HG03039 (cell line): Measurements from ENCODE around the gene ACER3.
"Not testable (repeated sequence)": the region's sequence is repeated elsewhere in the genome, so short reads cannot be mapped to it uniquely, and the experiment has no call there.

Experiments
- ATAC-seq: cut with Tn5 transposase; IDR thresholded peaks from one replicate; pipeline ENCODE4 v1.9.1; 2021; ENCODE audit warnings: mild to moderate bottlenecking, moderate library complexity; ENCODE audit not compliant: unreplicated experiment

The ACER3 gene

DNA sequence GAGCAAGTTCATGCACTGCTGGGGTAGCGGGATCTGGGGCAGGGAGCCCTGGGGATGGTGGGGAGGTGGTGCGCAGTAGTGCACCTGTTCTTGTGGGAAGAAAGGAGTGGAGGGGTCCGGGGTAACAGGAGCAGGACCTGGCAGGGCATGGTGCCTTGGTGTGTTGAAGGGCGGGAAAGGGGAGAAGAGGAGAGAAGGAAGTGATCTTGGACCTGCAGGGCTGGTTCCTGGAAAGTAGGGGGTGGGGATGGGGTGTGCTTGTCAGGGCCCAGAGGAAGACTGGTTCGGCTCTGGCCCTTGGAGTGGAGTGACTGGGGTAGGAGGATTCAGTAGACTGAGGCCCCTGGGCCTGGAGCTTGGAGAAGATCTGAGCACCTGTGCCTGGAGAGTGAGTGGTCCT is 195.2 kb downstream of the ACER3 start:
- no peak for ATAC-seq

- ATAC-seq: no peak
Observed at GRCh38 chr11:77056814-77057402, 196.2 kb downstream of the ACER3 start.

GRCh38 chr11:77057938-77058474 is 197.3 kb downstream of the ACER3 start:
- ATAC-seq: no peak

DNA sequence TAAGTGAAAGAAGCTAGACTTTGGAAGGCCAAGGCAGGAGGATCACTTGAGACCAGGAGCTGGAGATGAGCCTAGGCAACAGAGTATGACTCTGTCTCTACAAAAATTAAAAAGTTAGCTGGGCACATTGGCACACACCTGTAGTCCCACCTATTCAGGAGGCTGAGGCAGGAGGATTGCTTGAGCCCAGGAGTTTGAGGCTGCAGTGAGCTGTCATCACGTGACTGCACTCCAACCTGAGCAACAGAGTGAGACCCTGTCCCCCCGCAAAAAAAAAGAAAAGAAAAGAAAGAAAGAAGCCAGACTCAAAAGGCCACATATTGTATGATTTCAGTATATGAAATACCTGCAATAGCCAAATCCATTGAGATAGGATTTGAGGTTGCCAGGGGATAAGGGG is 198.2 kb downstream of the ACER3 start:
- ATAC-seq: no peak

DNA sequence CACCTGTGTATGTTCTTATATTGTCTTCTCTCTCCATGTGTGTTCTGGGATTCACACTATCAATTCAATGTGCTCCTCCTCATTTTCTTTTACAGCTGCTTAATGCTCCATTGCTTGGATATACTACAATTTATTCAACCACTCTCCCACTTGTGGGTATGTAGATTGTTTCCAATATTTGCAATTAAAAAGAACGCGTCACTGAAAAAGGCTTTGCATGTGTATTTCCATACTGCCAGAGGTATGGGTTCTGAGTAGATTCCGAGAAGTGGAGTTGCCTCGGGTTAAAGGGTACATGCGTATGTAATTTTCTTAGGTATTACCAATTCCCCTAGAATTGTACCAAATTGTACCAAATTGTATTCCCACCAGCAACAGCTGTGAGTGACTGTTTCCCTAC is 199.1 kb downstream of the ACER3 start:
- ATAC-seq: no peak

DNA sequence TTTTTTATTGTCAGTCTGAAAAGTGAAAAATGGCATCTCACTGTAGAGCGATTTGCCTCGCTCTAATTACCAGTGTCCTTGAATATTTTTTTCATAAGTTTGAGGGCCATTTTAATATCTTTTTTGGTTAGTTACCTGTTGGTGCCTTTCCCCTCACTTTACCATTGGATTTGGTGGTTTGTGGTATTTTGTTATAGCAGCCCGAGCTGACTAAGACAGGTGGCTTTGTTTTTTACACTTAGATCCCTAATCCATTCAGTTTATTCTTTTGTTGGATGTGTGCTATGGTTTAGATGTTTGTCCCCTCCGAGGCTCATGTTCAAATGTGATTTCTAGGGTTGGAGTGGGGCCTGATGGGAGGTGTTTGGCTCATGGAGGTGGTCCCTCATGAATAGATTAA is 199.5 kb downstream of the ACER3 start:
- ATAC-seq: no peak

DNA sequence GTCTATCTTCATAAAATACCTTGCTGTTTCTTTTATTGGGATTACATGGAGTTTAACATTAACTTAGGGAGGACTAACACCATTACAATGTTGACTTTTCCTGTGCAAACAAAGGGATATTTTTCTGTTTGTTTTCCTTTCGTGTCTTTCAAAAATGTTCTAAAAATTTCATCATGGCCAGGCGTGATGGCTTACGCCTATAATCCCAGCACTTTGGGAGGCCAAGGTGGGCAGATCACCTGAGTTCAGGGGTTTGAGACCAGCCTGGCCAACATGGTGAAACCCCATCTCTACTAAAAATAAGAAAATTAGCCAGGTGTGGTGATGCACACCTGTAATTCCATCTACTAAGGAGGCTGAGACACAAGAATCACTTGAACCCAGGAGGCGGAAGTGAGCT is 200.5 kb downstream of the ACER3 start:
- not testable (repeated sequence) for ATAC-seq

DNA sequence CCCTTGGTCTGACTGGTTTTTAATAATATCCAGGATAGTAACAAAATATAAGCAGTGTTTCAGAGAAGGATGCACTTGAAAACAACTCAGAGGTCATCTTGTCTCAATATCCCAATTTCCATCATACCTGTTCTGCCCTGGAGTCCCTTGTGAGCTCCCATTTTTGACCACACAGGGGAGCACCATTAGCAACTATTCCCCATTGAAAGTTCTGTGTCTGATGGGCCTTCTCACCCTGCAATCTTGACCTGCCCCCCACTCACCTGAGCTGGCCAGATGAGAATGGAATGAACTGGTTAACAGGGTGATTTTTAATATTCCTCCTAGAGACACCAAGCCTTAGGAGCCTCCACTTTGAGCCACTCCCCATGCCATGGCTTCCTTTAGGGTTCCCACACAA is 202.2 kb downstream of the ACER3 start:
- ATAC-seq: no peak

- ATAC-seq: no peak
Observed at GRCh38 chr11:77063407-77063806, 202.7 kb downstream of the ACER3 start.

- ATAC-seq: no peak
Observed at GRCh38 chr11:77063861-77064260, 203.1 kb downstream of the ACER3 start.

DNA sequence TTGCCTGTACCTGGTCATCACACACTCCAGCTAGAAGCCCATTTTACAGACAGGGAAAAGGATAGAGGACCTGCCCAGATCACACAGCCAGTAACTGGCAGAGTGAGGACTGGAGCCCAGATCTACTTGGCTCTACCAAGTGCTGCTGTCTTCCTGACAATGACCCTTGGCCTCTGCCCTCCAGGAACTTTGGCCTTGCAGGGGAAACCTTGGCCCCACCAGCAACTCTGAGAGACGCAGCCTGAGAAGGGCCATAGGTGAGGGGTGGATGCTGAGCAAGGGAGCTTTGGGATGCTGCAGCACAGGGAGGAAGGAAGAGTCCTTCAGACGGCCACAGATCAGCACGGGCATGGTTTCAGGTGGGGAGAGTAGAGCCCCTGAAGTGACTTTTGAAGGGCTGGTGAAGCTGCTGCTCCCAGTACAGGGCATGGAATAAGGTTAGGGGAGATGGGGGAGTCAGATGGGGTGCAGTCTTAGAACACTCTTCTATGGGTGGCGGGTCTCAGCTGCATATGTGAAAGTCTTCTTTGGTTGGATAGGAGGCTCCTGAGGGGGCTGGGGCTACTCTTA is 204.0 kb downstream of the ACER3 start:
- no peak for ATAC-seq

DNA sequence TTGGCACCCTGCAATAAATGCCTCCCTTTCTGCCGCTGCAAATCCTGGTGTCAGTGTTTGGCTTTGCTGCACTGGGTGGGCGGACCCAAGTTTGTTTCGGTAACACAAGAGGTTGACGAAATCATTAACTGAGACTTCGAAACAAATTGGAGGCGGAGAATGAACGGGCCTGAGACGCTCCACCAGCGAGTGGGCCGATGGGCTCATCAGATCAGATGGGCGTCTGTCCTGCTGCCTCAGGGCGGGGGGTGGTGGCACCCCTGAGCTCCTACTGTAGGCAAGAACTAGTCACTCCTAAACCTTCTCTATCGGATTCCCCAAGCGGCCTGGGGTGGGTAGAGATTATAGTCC is 205.1 kb downstream of the ACER3 start:
- ATAC-seq: no peak

GRCh38 chr11:77066229-77067042 is 205.7 kb downstream of the ACER3 start, which contains the start of gene CAPN5:
Gene CAPN5 (plus strand): TSS chr11:77066971. CDS start chr11:77084887, 17,916 bp downstream.
- peak; percentile 86 for ATAC-seq

- ATAC-seq: no peak
Observed at GRCh38 chr11:77067861-77068443, 207.2 kb downstream of the ACER3 start.

DNA sequence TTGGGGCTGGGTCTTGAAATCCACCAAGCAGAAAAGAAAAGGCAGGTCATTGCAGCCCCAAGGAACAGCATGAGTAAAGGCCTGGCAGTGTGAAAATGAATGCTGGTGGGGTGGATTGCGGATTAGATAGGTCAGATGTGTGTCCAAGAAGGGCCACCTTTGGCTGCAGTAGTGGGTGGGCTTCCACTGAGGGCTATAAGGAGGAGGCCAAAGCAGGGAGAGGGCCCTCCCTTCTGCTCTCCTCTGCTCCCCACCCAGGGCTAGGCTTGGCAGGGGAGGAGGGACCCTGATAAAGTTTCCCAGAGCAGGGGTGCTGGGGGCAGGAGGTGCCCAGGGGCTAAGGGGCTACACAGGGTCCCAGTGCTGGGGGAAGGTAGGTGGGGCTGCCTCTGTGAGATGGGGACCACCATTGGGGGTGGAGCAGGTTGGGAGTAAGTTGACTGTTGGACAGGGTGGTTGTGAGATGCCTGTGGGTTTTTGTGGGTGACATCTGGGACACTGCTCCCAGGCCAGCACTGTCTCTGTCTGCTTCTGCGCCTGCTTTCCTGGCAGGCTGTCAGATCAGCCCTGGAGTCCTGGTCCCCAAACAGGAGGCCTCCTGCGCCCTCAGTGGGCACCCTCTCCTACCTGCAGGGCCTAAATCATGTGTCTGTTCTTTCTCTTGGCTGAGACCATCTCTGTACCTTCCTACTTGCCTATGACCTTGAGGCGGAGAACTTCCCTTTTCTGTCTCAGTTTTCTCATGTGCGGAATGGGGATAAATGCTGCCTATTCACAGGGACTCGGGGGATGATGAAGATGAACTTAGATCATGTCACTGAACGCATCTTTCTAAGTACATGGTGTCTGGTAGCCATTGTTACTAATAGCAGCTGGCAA is 208.0 kb downstream of the ACER3 start:
- ATAC-seq: no peak

DNA sequence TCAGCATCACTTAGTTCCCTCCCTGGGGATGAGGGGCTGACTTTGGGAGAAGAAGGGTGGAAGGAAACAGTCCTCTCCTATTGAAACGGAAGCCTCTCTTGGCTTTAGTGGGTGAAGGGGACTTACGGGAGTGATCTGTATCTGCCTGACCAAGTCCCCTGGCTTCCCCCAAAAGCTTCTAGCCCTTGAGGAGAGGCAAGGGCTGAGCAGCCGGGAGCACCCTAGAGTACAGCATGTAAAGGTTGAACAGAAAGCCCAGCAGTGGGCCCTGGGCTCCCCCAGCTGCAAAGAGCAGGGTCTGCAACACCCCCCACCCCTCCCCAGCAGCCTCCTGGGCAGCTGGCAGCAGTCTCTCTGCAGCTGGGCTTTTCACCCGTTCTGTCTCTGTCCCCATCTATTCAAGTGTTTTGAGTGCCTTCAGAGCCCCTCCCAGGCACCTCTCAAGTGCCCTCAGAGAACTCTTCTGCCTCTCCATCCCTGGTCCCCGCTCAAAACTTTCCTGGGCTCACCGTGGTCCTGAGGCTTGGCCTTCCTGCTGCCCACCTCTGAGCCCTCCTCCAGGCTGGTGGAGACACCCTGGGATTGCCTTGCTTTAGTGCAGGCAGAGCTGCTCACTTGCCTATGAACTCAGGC is 208.7 kb downstream of the ACER3 start:
- no peak for ATAC-seq

DNA sequence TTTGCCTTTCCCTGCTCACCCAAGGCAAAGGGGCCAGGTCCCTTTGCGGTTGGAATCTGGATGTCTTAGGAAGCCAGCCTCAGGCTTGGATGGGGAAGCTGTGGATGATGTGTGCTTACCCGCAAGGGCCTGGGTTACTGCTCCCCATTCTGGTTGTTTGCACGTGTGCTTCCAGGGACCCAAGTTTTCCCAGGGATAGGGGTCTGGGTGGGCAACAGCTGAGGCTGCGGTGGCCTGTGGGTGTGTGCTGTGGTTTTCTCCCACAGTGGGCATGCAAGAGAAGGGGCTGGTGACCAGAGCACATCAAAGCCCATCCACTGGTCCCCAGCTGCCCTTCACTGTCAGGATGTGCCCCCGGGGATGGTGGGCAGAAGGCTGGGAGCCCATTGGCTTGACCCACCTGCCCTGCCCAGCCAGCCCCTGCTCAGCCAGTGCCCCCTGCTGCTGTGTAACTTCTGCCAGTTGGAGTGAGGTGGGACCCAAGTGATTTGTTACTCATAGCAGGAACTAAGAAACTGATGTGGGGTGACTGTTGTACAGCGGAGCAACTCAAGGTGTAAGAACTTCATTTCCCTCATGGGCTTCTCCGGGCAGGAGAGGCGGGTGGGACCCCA is 209.4 kb downstream of the ACER3 start:
- ATAC-seq: no peak

GRCh38 chr11:77071077-77071476 is 210.4 kb downstream of the ACER3 start:
- ATAC-seq: no peak

- no peak for ATAC-seq
Observed at GRCh38 chr11:77071671-77072605, 211.2 kb downstream of the ACER3 start.
